ENCODE results near the gene MAP3K1. TPM values are rescaled to one million over a fixed set of nuclear protein-coding genes. Genes with fewer than 3 reads are reported as not detected.

MAP3K1 gene
- polyA plus RNA-seq, 5 donors, result 41.7 to 68.9 (median 60.4) TPM

GRCh38 chr5:56840597-56840996 is 25.2 kb downstream of the MAP3K1 start:
- DNase-seq, result no peak

- DNase-seq, result no peak
These were observed 29.9 kb downstream of the MAP3K1 start for GRCh38 chr5:56845277-56845676.

GRCh38 chr5:56845904-56846480 is 30.6 kb downstream of the MAP3K1 start:
- no peak for DNase-seq

- DNase-seq, result no peak
These were observed 32.9 kb downstream of the MAP3K1 start for GRCh38 chr5:56848206-56848605.

GRCh38 chr5:56849671-56850070 is 34.3 kb downstream of the MAP3K1 start:
- no peak for DNase-seq

GRCh38 chr5:56850423-56850822 is 35.1 kb downstream of the MAP3K1 start:
- DNase-seq, result no peak

GRCh38 chr5:56851258-56851941 is 36.1 kb downstream of the MAP3K1 start:
- no peak for DNase-seq

GRCh38 chr5:56852228-56853000 is 37.1 kb downstream of the MAP3K1 start:
- no peak for DNase-seq

GRCh38 chr5:56853698-56854097 is 38.3 kb downstream of the MAP3K1 start:
- DNase-seq, result no peak

- no peak for DNase-seq
These were observed 39.6 kb downstream of the MAP3K1 start for GRCh38 chr5:56854920-56855319.

GRCh38 chr5:56856541-56857178 is 41.3 kb downstream of the MAP3K1 start:
- no peak for DNase-seq

GRCh38 chr5:56858777-56859442 is 43.6 kb downstream of the MAP3K1 start:
- no peak for DNase-seq

GRCh38 chr5:56861893-56862485 is 46.6 kb downstream of the MAP3K1 start:
- no peak for DNase-seq

GRCh38 chr5:56862909-56863308 is 47.6 kb downstream of the MAP3K1 start:
- DNase-seq, result no peak

GRCh38 chr5:56871777-56872176 is 56.4 kb downstream of the MAP3K1 start:
- no peak for DNase-seq

- DNase-seq, result no peak
These were observed 57.7 kb downstream of the MAP3K1 start for GRCh38 chr5:56873056-56873455.

GRCh38 chr5:56876327-56876726 is 61.0 kb downstream of the MAP3K1 start:
- no peak for DNase-seq

GRCh38 chr5:56881571-56881970 is 66.2 kb downstream of the MAP3K1 start:
- DNase-seq, result no peak

GRCh38 chr5:56893251-56893951 is 78.1 kb downstream of the MAP3K1 start:
- DNase-seq, result no peak

- no peak for DNase-seq
These were observed 81.4 kb downstream of the MAP3K1 start for GRCh38 chr5:56896763-56897162.

- no peak for DNase-seq
These were observed 82.9 kb downstream of the MAP3K1 start for GRCh38 chr5:56898213-56898612.
